GM18511 (cell line): ENCODE measurements around the gene MAP1B.

Experiments
- ATAC-seq: cut with Tn5 transposase; IDR thresholded peaks from one replicate; pipeline ENCODE4 v1.9.1; 2021; ENCODE audit warnings: mild to moderate bottlenecking, moderate library complexity; ENCODE audit not compliant: unreplicated experiment

MAP1B gene

GRCh38 chr5:72244862-72245371 is 137.6 kb downstream of the MAP1B start:
- peak; percentile 97 for ATAC-seq

DNA sequence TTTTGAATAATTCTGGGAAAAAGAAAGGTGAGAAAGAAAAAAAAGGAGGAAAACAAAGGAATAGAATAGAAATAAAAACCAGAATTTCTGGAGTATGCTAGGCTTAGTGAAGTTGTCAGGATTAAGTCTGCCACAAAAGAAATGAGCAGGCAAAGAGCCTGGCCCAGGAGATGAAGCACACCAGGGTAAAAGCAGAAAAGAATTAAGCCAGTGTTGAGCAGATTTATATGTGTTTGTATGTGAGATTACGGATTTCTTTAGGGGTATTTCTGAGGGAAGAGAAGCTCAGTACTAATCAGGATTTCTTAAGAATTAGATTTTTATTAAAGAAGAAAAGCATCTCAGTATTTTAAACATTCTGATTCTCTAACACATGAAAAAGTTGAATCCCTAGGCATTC is 138.3 kb downstream of the MAP1B start:
- no peak for ATAC-seq

DNA sequence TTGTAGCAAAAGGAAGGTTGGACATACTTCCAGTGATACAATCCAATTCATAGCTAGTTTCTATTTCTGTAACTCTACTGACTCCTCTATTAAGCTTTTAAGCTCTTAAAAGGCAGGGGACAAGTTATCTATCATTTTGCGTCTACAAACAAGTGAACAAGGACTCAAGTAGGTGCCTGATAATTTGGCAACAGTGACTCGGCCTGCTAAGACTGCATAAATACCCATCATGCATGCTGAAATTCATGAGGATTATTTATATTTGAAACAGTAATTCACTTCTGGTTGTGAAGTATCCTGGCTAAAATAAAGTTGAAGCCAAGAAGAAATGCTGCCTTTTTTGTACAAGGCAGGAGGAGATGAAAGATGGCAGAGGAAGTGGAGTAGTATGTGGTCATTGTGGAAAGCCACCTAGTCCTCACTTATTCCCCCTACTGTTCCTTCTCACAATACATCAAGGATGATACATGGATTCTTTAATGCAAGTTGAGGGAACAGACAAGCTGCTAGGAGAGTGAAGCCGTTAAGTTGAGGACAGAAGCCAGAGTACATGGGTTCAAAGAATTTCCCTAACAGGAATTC is 138.8 kb downstream of the MAP1B start:
- no peak for ATAC-seq

DNA sequence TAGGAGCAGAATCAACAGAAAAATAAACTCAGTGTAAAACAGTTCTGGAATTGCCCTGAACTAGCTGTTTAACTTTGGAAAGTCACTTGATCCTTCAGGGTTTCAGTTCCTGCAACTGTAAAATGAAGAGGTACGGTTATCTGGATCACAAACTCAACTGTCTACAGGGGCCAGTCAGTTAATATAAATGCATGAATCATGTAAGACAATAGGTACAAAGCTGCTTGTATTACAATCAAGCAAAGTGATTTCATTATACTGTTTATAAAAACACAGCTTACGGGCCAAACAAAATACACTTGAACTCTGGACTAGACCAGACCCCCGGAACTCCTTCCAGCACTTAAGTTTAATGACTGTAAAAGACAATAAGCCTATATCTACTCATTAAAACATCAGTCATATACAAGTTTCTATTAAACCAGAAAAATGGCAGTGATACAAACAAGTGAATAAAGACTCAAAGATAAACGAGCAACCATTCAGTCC is 139.7 kb downstream of the MAP1B start:
- ATAC-seq = no peak

- ATAC-seq = no peak
These were observed 141.2 kb downstream of the MAP1B start for GRCh38 chr5:72248410-72248981.

GRCh38 chr5:72251386-72251785 is 144.1 kb downstream of the MAP1B start:
- no peak for ATAC-seq

GRCh38 chr5:72252008-72252407 is 144.7 kb downstream of the MAP1B start:
- ATAC-seq = no peak

DNA sequence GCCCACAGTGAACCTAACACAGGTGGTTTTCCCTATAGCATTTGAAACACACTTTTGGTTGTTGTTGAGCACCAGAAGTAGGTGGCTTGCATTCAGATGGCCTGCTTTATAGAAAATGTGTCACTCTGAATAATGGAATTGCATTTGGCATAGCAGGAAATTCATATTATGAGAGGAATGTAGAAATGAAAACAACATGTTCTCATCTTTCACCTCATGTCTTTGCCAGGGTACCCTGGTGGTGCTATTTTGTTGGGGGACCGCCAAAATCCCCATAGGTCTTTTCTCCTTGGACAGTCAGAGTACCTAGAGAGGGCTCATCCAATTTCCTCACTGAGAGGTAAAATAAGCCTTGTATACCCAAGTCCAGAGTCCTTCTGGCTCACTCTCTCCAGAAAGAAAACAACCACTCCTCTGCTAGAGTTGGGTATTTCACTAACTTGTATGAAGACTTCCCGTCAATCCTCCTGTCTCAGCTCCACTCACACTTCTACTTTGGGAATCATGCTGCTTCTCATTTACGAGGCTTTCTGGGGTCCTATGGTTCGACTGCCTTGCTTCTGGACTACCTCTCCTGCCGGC is 145.4 kb downstream of the MAP1B start:
- no peak for ATAC-seq

GRCh38 chr5:72255237-72255636 is 148.0 kb downstream of the MAP1B start:
- no peak for ATAC-seq

DNA sequence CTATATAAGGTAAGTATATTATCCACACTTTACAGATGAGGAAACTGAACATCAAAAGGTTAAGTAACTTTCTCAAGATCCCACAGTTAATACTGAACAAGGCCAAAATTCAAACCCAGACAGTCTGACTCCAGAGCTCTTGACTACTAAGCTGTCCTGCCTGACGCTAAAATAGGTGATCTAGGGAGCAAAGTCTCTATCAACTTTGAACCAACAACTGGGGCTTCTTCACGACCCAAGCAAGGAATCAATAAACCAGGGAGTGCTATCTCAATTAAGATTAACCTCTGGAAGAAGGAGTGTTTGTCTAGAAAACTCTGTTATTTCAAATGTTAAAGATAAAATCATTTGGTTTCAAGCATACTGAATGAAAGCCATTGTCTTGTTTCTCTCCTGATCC is 148.4 kb downstream of the MAP1B start:
- no peak for ATAC-seq

GRCh38 chr5:72256536-72256935 is 149.3 kb downstream of the MAP1B start:
- no peak for ATAC-seq
